NCI-H2171 treated with DMSO at 0.1 percent for 48 hours (cell line): Measurements from ENCODE around the gene EDN2.

Experiments used
- DNase-seq: peaks from one replicate; lab custom pipeline; 2025; lab: John Stamatoyannopoulos, UW

EDN2 gene

GRCh38 chr1:41498804-41499203, 14.3 kb upstream of the EDN2 start:
- no peak for DNase-seq

GRCh38 chr1:41498391-41498790, 13.9 kb upstream of the EDN2 start:
- no peak for DNase-seq

GRCh38 chr1:41497461-41498030, 13.1 kb upstream of the EDN2 start:
- no peak for DNase-seq

GRCh38 chr1:41497056-41497440, 12.6 kb upstream of the EDN2 start:
- DNase-seq, result no peak

- DNase-seq, result peak; percentile 60
Observed at GRCh38 chr1:41496080-41497055, 11.9 kb upstream of the EDN2 start.

GRCh38 chr1:41495210-41495948, 10.9 kb upstream of the EDN2 start:
- DNase-seq, result peak; percentile 49

GRCh38 chr1:41494351-41495209, 10.1 kb upstream of the EDN2 start:
- no peak for DNase-seq

- no peak for DNase-seq
Observed at GRCh38 chr1:41493626-41494350, 9.3 kb upstream of the EDN2 start.

GRCh38 chr1:41493117-41493536, 8.6 kb upstream of the EDN2 start:
- no peak for DNase-seq

- DNase-seq, result peak; percentile 9
Observed at GRCh38 chr1:41492341-41492848, 7.9 kb upstream of the EDN2 start.

GRCh38 chr1:41490911-41491310, 6.4 kb upstream of the EDN2 start:
- DNase-seq, result no peak

- no peak for DNase-seq
Observed at GRCh38 chr1:41489561-41489960, 5.1 kb upstream of the EDN2 start.

GRCh38 chr1:41488040-41488951, 3.8 kb upstream of the EDN2 start:
- no peak for DNase-seq

- no peak for DNase-seq
Observed at GRCh38 chr1:41487126-41488039, 2.9 kb upstream of the EDN2 start.

- DNase-seq, result no peak
Observed at GRCh38 chr1:41486371-41487125, 2.1 kb upstream of the EDN2 start.

- DNase-seq, result no peak
Observed at GRCh38 chr1:41486053-41486370, 1.5 kb upstream of the EDN2 start.

GRCh38 chr1:41485605-41486004, 1.1 kb upstream of the EDN2 start:
- no peak for DNase-seq

GRCh38 chr1:41483960-41484401, 502 bp downstream of the EDN2 start:
- no peak for DNase-seq
